Measurements from ENCODE around the gene BLVRB. TPM values are rescaled to one million over a fixed set of nuclear protein-coding genes. Genes with fewer than 3 reads are reported as not detected.

The BLVRB gene
- total and polyA plus RNA-seq, 9 of the 15 experiments (the other 6 are each of a cell fraction or from before 2014, with no cell fraction given): 81.1 to 749 (median 331) TPM

GRCh38 chr19:40416918-40417642 lies 48.5 kb downstream of the BLVRB start:
- FAIRE-seq (peak; percentile 84), DNase-seq (ENCODE audit: extremely low read depth in 1 of 4, low spot score in 3 of 4) (peak; percentile 61 to 87 (median 68)), ATAC-seq (peak; percentile 74)
- Histone ChIP-seq H3K9me3 (replicated peaks; ENCODE audit: control insufficient read depth, insufficient read depth, low read depth, low read length) (no peaks in the 10 kb centered on the region), H3K36me3 (ENCODE audit: control insufficient read depth, insufficient read depth, low read length) (peaks cover under 1% of the 10 kb centered on the region; the same call in 1 of the 3 replicates), H3K27me3 (ENCODE audit: control insufficient read depth in 2 of 2, insufficient read depth in 2 of 2, low read length in 2 of 2) (no peaks in the 10 kb centered on the region), H3K9ac (ENCODE audit: insufficient read depth in 1 of 2, low read depth in 2 of 2, low read length in 2 of 2) (peak overlapping the region; percentile 59 to 94), H3K9me1 (ENCODE audit: control insufficient read depth, insufficient read depth, low read length) (no peaks in the 10 kb centered on the region), H3K27ac (ENCODE audit: extremely low read depth, low read depth, low read length) (peak overlapping the region; percentile 88), H3K79me2 (ENCODE audit: control insufficient read depth, insufficient read depth, low read length) (peaks cover 6% of the 10 kb centered on the region; the same call in 2 of the 3 replicates), H3K4me2 (ENCODE audit: insufficient read depth, low read length) (peak overlapping the region; percentile 68), H2AFZ (ENCODE audit: low read depth, low read length) (peak overlapping the region; percentile 90), H3K4me1 (replicated peaks in 1 of 2; ENCODE audit: control insufficient read depth in 2 of 2, insufficient read depth in 2 of 2, low read length in 2 of 2) (peaks cover 30 to 57% of the 10 kb centered on the region in 2 experiments), H4K20me1 (replicated peaks; ENCODE audit: control insufficient read depth, insufficient read depth, low read length) (no peaks in the 10 kb centered on the region), H3K4me3 (peak overlapping the region; percentile 13)
- CTCF ChIA-PET (ENCODE audit: low intra/inter-chr PET ratio): no interaction called here
- 7% methylated on average over 14 of the region's 16 CpGs for WGBS (ENCODE audit: insufficient coverage, low coverage, missing lambda C conversion rate)
- no TSS peak for BruUV-seq (replicated peaks)
- POLR2A ChIA-PET: interaction anchor here (0.6 to 2.7 kb wide), 8 partner anchors 9 to 981 kb away, joined by 3 to 17 read pairs (median 6); partner anchors contain the start of gene RPS16
- intact Hi-C loops (cut with micrococcal nuclease) (no loop called here), in situ Hi-C loops (cut with MboI) (no loop called here)
- TF ChIP-seq TCF7L2 (IDR thresholded peaks at IDR 0.05; ENCODE audit: low read depth, low read length) (no peak), NKRF (IDR thresholded peaks at IDR 0.05; ENCODE audit: borderline replicate concordance) (peak; percentile 80), ZZZ3 (IDR thresholded peaks at IDR 0.05) (no peak), ZC3H8 (IDR thresholded peaks at IDR 0.05) (no peak), PRDM10 (IDR thresholded peaks at IDR 0.05; ENCODE audit: partially characterized antibody) (peak; percentile 96), CEBPB (tag; IDR thresholded peaks at IDR 0.05) (no peak), MTA2 (IDR thresholded peaks at IDR 0.05; ENCODE audit: low read depth) (peak; percentile 66), ZC3H4 (CRISPR knock-in tag; IDR thresholded peaks at IDR 0.05; ENCODE audit: borderline replicate concordance) (no peak), CSDE1 (IDR thresholded peaks at IDR 0.05) (no peak), KLF13 (tag; IDR thresholded peaks at IDR 0.05; ENCODE audit: borderline replicate concordance, low read depth) (peak; percentile 65; the same call in 1 of the 2 replicates), HOXB6 (CRISPR knock-in tag; IDR thresholded peaks at IDR 0.05; ENCODE audit: borderline replicate concordance) (no peak), TARDBP (IDR thresholded peaks at IDR 0.05) (no peak), RBM17 (IDR thresholded peaks at IDR 0.05; ENCODE audit: borderline replicate concordance, low read depth, low read length) (no peak), ZNF507 (tag; conservative IDR thresholded peaks at IDR 0.05) (no peak), ZNF280B (CRISPR knock-in tag; IDR thresholded peaks at IDR 0.05) (no peak)

Data from K562 (cell line).